Natural killer cell treated with Interleukin-12 subunit alpha and Interleukin-12 subunit beta and Interleukin-15 and Interleukin-18, amount 100 ng/mL, for 72 hours (primary cell): ENCODE results near the gene HAUS6. TPM values are rescaled to one million over a fixed set of nuclear protein-coding genes. Genes with fewer than 3 reads are reported as not detected.
A peak's percentile ranks its signal among the peaks of the same experiment; 100 is the strongest.
"Not testable (repeated sequence)": the region's sequence is repeated elsewhere in the genome, so short reads cannot be mapped to it uniquely, and the experiment has no call there.

Experiments used
- ATAC-seq, 2 donors: fragments of 150-1000 bp; cut with Tn5 transposase in 1 of 2; sonication (Bioruptor Pico), chemical (Tn5 transposase) in 1 of 2; 2 replicates each; pipeline ENCODE4 v1.10.0; 2021
- DNase-seq: peaks from one replicate; pipeline ENCODE4 v3.0.0; 2022; ENCODE audit warnings: low spot score
- H3K27ac Mint-ChIP-seq, 2 donors: 1 replicate in 1 of 2; 2 replicates in 1 of 2; pipeline ENCODE4 v1.8.0; 2022; ENCODE audit warnings: mixed read lengths in 2 of 2, mild to moderate bottlenecking in 1 of 2, moderate library complexity in 1 of 2
- H3K27me3 Mint-ChIP-seq, 2 donors: 1 replicate in 1 of 2; 2 replicates in 1 of 2; pipeline ENCODE4 v1.8.0; 2022; ENCODE audit warnings: mixed read lengths in 2 of 2
- H3K36me3 Mint-ChIP-seq: one replicate; pipeline ENCODE4 v1.8.0; 2022; ENCODE audit warnings: mixed read lengths
- H3K4me1 Mint-ChIP-seq, 2 donors: 1 replicate in 1 of 2; 2 replicates in 1 of 2; pipeline ENCODE4 v1.8.0; 2022; ENCODE audit warnings: low read depth in 2 of 2, mixed read lengths in 2 of 2, mild to moderate bottlenecking in 1 of 2
- H3K4me3 Mint-ChIP-seq: one replicate; pipeline ENCODE4 v1.8.0; 2022; ENCODE audit warnings: mixed read lengths
- H3K9me3 Mint-ChIP-seq: 2 replicates; pipeline ENCODE4 v1.8.0; 2022; ENCODE audit warnings: mixed read lengths
- total RNA-seq, 2 donors: library from RNA; stranded (reverse); gene quantifications; one replicate each; pipeline ENCODE4 v1.2.3, GENCODE V29; 2022

Gene HAUS6
- total RNA-seq, 2 donors from 2014 or later: 26.2 to 41.8 TPM

DNA sequence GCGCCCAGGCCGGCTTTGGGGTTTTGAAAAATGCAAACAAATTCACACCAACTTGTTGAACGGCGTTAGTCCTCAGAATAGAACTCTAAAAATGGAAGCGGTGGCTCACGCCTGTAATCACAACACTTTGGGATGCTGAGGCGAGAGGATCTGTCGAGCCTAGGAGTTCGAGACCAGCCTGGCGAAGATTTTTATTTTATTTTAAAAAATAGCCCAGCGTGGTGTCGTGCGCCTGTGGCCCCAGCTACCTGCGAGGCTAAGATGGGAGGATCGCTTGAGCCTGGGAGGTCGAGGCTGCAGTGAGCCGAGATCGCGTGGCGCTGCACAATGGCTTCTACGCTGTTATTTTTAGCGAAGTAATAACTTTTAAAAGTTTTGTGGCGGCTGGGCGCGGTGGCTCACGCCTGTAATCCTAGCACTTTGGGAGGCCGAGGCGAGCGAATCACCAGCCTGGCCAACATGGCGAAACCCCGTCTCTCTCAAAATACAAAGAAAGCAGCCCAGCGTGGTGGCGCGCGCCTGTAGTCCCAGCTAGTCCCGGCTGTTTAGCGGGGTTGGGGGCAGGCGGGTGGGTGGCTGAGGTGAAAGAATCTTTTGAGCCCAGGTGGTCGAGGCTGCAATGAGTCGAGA, 25.3 kb upstream of the HAUS6 start:
- Mint-ChIP-seq H3K27me3 (no peaks in the 10 kb centered on the region), H3K4me1 (peaks cover 39 to 42% of the 10 kb centered on the region in 2 donors), H3K4me3 (peak overlapping the region; percentile 70), H3K27ac (peak overlapping the region; percentile 67 to 83), H3K9me3 (no peaks in the 10 kb centered on the region), H3K36me3 (peaks cover 3% of the 10 kb centered on the region)
- ATAC-seq (peak; percentile 15 to 16), DNase-seq (no peak)

DNA sequence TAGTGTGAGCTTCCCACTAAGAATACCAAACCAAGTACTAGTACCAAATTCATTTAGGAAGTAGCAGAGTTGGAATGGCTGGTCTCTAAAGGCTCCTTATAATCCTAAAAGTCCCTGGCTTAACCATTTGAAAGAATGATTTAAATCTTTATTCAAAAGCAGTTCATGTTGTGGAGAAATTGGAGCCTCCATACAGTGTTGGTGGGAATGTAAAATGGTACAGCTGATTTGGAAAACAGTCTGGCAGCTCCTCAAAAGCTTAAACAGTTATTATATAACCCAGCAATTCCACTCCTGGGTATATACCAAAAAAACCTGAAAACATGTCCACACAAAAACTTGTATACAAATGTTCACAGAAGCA, 21.7 kb upstream of the HAUS6 start:
- H3K27me3 Mint-ChIP-seq: no peaks in the 10 kb centered on the region
- peak overlapping the region; percentile 49 to 79 for H3K27ac Mint-ChIP-seq
- peaks cover 29 to 33% of the 10 kb centered on the region in 2 donors for H3K4me1 Mint-ChIP-seq
- H3K36me3 Mint-ChIP-seq: peaks cover 23% of the 10 kb centered on the region
- H3K4me3 Mint-ChIP-seq: peak overlapping the region; percentile 52
- ATAC-seq: no peak
- H3K9me3 Mint-ChIP-seq: no peaks in the 10 kb centered on the region
- no peak for DNase-seq

DNA sequence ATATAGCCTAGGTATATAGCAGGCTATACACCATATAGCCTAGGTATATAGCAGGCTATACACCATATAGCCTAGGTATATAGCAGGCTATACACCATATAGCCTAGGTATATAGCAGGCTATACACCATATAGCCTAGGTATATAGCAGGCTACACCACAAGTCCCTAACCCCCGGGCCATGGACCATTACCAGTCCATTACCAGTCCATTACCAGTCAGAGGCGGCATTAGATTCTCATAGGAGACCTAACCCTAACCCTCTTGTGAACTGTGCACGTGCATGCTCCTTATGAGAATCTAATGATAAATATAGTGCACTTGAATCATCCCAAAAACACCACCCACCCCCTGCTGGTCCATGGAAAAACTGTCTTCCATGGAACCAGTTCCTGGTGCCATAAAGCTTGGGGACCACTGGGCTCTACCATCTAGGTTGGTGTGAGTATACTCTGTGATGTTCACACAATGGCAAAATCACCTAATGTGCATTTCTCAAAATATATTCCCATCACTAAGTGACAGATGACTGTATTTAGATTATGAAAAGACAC, 19.9 kb upstream of the HAUS6 start:
- Mint-ChIP-seq H3K27me3 (no peaks in the 10 kb centered on the region), H3K9me3 (no peaks in the 10 kb centered on the region), H3K36me3 (peaks cover 33% of the 10 kb centered on the region), H3K27ac (peak overlapping the region; percentile 49 to 79), H3K4me1 (peaks cover 23 to 25% of the 10 kb centered on the region in 2 donors), H3K4me3 (no peak overlapping the region)
- DNase-seq: no peak
- no peak for ATAC-seq

DNA sequence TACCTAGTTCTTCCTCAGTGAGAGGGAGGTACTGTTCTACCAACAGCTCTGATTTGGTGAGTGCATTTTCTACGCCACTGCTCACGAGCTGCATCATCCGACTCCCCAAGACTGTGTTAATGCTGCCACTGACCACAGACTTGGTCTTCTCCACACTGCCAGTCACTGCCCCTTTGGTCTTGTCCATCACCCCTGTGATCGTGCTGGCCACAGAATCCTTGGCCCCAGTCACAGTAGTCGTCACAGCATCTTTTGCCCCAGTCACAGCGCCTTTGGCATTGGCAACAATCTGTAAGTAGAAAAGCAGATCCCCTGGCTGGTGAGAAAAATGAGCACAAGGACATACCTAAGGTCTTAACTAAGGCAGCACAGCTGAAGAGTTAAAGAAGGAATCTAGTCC, 18.2 kb upstream of the HAUS6 start:
- ATAC-seq (no peak), DNase-seq (no peak)
- Mint-ChIP-seq H3K36me3 (peaks cover 44% of the 10 kb centered on the region), H3K4me3 (no peak overlapping the region), H3K27me3 (no peaks in the 10 kb centered on the region), H3K27ac (no peak overlapping the region), H3K9me3 (no peaks in the 10 kb centered on the region), H3K4me1 (peaks cover 17 to 23% of the 10 kb centered on the region in 2 donors)

DNA sequence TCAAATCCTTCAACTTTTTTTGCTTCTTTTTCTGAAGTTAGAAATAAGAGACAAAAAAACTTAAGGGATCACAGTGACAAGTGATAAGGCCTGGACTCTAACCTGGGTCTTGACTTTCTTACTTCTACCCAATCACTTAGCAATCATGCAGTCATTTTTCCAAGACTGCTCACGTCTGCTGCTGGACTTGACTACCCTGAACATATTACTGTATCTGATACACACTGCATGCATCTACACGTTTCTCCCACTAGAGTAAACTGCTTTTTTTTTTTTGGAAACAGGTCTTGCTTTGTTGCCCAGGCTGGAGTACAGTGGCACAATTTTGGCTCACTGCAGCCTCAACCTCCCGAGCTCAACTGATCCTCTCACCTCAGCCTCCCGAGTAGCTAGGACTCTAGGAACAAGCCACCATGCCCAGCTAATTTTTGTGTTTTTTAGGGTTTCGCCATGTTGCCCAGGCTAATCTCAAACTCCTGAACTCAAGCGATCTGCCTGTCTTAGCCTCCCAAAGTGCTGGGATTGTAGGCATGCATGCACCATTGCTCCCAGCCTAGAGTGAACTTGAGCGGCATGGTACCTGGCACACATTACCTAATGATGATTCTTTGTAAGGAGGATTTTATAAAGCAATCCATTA, 17.2 kb upstream of the HAUS6 start:
- DNase-seq (no peak), ATAC-seq (no peak)
- Mint-ChIP-seq H3K27ac (no peak overlapping the region), H3K4me3 (no peak overlapping the region), H3K9me3 (no peaks in the 10 kb centered on the region), H3K27me3 (no peaks in the 10 kb centered on the region), H3K36me3 (peaks cover 50% of the 10 kb centered on the region), H3K4me1 (peaks cover 16 to 19% of the 10 kb centered on the region in 2 donors)

DNA sequence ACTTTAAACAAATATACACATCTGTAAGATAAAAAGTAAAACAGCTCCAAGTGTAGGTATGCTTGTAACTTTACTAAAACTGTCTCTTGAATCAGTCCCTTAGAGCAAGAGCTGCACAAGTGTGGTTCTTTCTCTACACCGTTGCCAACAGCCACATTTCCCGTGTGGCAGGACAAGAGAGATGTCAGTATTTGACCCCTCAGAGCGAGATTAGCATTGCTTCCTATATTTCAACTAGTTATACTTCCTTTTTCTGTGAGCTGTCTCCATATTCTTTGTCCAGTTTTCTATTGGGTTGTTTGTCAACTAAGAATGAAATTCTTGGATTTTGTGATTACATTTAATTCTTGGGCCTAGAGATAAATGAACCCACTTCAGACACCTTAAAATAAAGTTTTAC, 16.5 kb upstream of the HAUS6 start:
- H3K9me3 Mint-ChIP-seq: no peaks in the 10 kb centered on the region
- ATAC-seq (no peak), DNase-seq (no peak)
- H3K27ac Mint-ChIP-seq: peak overlapping the region in 1 of 2 donors; percentile 23
- no peaks in the 10 kb centered on the region for H3K27me3 Mint-ChIP-seq
- peaks cover 12 to 13% of the 10 kb centered on the region in 2 donors for H3K4me1 Mint-ChIP-seq
- H3K4me3 Mint-ChIP-seq: no peak overlapping the region
- peaks cover 50% of the 10 kb centered on the region for H3K36me3 Mint-ChIP-seq

DNA sequence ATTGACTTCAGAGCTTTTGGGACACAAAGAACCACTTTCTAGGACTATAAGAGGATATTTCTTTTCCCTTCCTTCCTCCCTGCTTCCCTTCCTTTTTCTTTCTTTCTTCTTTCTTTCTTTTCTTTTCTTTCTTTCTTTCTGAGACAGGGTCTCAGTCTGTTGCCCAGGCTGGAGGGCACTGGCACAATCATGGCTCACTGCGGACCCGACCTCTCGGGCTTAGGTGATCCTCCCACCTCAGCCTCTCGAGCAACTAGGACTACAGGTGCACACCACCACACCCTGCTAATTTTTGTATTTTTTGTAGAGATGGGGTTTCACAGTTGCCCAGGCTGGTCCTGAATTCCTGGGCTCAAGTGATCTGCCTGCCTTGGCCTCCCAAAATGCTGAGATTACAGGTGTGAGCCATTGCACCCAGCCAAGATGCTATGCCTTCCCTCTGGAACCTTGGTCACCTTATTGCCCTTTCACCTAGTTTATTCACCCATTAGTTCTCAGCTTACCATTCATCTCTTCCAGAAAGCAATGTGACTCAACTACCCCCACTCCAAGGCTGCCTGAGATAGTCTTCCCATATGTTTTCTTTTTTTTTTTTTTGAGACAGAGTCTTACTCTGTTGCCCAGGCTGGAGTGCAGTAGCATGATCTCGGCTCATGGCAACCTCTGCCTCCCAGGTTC, 14.5 kb upstream of the HAUS6 start:
- Mint-ChIP-seq H3K27me3 (no peaks in the 10 kb centered on the region), H3K4me3 (no peak overlapping the region), H3K9me3 (no peaks in the 10 kb centered on the region), H3K36me3 (peaks cover 45% of the 10 kb centered on the region), H3K4me1 (peaks cover 3 to 6% of the 10 kb centered on the region in 2 donors), H3K27ac (no peak overlapping the region)
- ATAC-seq (no peak), DNase-seq (no peak)

DNA sequence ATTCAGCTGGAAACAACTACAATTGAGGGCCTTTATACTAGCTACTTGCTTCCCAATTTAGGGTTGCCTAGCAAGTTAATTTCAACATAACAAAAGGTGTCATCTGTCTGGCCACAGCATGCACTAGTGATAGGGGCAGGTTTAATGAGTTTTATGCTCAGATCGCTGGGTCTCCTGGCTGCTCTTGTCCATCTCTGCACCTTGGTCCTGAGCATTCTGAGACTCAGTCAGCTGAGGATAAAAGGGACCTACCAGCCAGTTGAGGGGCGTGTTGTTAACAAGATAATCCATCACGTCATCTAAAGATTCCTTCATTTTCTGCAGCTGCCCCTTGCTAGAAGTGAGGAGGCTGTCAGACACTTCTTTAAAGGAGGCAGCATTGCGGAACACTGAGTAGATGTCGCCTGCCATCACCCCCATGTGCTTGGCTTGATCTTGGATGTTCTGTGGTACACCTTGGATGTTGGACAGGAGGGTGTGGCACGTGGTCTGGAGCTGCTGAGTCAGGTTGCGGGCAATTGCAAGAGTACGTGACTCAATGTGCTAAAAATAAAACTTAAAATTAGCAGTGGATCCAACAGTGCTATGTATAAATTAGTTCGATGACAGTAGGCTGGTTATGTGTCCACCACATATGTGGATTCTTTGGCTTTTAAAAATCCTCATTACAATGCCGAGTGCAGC, 13.5 kb upstream of the HAUS6 start:
- DNase-seq: no peak
- Mint-ChIP-seq H3K4me1 (peaks cover 3 to 6% of the 10 kb centered on the region in 2 donors), H3K9me3 (no peaks in the 10 kb centered on the region), H3K27ac (no peak overlapping the region), H3K36me3 (peaks cover 43% of the 10 kb centered on the region), H3K27me3 (no peaks in the 10 kb centered on the region), H3K4me3 (no peak overlapping the region)
- ATAC-seq: peak in 1 of 2 donors; percentile 40

DNA sequence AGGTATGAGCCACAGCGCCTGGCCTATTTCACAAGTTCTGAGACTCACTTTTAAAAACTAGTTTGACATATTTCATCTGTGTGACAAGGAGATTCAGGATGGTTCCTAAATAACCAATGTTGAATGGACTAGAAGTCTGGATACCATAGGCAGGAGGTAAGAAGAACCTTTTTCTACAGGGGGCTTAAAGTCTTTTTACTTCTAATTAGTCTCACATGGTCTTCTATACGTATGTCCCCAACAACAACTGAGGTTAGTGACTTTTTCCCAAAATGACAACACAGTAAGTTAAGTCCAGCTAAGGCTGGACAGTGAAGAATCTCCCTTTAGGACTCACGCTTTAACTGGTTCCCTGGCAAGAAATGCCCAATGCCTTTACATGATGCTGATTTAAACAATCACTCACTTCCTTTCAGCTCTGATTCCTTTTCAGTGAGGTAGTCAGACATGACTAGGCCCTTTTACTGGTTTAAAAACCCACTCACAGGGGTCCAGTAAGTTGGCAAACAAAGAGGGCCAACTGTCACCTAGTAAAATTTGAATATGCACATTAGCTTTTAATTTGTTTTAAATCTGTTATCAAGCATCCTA, 12.1 kb upstream of the HAUS6 start:
- H3K4me1 Mint-ChIP-seq: peaks cover 3 to 6% of the 10 kb centered on the region in 2 donors
- H3K4me3 Mint-ChIP-seq: no peak overlapping the region
- H3K9me3 Mint-ChIP-seq: no peaks in the 10 kb centered on the region
- no peak overlapping the region for H3K27ac Mint-ChIP-seq
- H3K27me3 Mint-ChIP-seq: no peaks in the 10 kb centered on the region
- H3K36me3 Mint-ChIP-seq: peaks cover 31% of the 10 kb centered on the region
- ATAC-seq (no peak), DNase-seq (no peak)

DNA sequence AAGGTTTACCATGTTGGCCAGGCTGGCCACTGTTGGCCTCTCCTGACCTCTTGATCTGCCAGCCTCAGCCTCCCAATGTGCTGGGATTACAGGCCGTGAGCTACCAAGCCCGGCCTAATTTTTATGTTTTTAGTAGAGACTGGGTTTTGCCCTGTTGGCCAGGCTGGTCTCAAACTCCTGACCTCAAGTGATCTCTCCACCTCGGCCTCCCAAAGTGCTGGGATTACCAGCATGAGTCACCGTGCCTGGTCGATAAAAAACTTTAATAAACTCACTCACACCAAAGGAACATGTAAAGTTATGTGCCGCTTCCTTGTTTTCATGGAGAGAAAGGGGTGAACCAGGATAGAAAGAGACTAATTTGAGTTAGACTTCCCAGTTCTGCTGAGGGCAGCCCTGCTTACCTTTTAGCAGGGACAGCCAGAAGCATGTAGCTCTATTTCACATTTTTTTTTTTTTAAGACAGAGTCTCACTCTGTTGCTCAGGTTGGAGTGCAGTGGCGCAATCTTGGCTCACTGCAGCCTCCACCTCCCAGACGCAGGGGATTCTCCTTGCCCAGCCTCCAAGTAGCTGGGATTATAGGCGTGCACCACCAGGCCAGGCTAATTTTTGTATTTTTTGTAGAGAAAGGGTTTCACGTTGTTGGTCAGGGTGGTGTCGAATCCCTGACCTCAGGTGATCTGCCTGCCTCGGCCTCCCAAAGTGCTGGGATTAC, 11.4 kb upstream of the HAUS6 start:
- H3K4me3 Mint-ChIP-seq: no peak overlapping the region
- peaks cover 25% of the 10 kb centered on the region for H3K36me3 Mint-ChIP-seq
- no peaks in the 10 kb centered on the region for H3K9me3 Mint-ChIP-seq
- H3K4me1 Mint-ChIP-seq: peaks cover 3 to 6% of the 10 kb centered on the region in 2 donors
- DNase-seq (no peak), ATAC-seq (no peak)
- no peak overlapping the region for H3K27ac Mint-ChIP-seq
- H3K27me3 Mint-ChIP-seq: no peaks in the 10 kb centered on the region

DNA sequence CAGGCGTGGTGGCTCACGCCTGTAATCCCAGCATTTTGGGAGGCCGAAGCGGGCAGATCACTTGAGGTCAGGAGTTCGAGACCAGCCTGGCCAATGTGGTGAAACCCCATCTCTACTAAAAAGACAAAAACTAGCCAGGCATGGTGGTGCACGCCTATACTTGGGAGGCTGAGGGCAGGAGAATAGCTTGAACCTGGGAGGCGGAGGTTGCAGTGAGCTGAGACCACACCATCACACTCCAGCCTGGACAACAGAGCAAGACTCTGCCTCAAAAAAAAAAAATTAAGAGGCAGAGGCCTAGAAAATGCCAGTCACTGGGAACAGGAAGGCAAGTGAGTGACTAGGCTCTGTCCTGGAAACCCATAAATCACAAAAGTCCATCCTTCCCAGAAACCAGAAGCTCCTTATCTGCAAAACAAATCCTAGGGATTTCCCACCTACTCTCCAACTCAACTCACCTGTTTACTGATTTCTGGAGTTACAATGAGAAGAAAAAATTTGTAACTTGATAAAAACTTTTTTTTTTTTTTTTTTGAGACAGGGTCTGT, 10.4 kb upstream of the HAUS6 start:
- not testable (repeated sequence) for DNase-seq, ATAC-seq, H3K27ac Mint-ChIP-seq, H3K9me3 Mint-ChIP-seq, H3K4me3 Mint-ChIP-seq, H3K4me1 Mint-ChIP-seq, H3K27me3 Mint-ChIP-seq
- H3K36me3 Mint-ChIP-seq: peaks cover 20% of the 10 kb centered on the region

DNA sequence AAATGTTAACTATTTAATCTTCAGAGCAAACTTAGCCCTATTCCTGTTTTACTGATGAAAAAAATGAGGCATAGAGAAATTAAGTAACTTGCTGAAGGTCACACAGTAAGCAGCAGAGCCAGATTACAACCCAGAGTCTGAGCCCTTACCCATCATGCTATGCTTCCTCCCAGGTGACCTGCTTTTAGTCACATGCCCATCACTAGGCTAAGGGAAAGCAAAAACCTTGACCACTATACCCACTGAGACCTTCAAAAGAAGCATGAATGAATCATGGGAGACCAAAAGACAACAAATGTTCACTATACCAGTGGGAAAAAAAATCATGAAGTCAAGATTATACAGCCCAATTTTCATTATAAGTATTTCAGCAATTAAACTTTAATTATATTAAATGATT, 5.3 kb upstream of the HAUS6 start:
- no peaks in the 10 kb centered on the region for H3K9me3 Mint-ChIP-seq
- no peaks in the 10 kb centered on the region for H3K36me3 Mint-ChIP-seq
- ATAC-seq (no peak), DNase-seq (no peak)
- H3K4me1 Mint-ChIP-seq: no peaks in the 10 kb centered on the region
- no peaks in the 10 kb centered on the region for H3K27me3 Mint-ChIP-seq
- H3K27ac Mint-ChIP-seq: no peak overlapping the region
- no peak overlapping the region for H3K4me3 Mint-ChIP-seq
